Ecto neural progenitor cell (in vitro differentiated cells): ENCODE data around the gene CCDC196.

Experiments used
- DNase-seq: peaks from one replicate; pipeline ENCODE4 v3.0.0-alpha.2; 2018; ENCODE audit warnings: low spot score

Gene CCDC196, protein sequence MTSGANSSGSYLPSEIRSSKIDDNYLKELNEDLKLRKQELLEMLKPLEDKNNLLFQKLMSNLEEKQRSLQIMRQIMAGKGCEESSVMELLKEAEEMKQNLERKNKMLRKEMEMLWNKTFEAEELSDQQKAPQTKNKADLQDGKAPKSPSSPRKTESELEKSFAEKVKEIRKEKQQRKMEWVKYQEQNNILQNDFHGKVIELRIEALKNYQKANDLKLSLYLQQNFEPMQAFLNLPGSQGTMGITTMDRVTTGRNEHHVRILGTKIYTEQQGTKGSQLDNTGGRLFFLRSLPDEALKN

GRCh38 chr14:66485910-66486421 lies at the start of gene CCDC196:
Gene CCDC196 (plus strand): TSS chr14:66486371. CDS start chr14:66486503, 132 bp downstream.
- no peak for DNase-seq

GRCh38 chr14:66440801-66441200 lies 45.4 kb upstream of the CCDC196 start:
- no peak for DNase-seq

- no peak for DNase-seq
Measured at GRCh38 chr14:66442953-66443571, 43.1 kb upstream of the CCDC196 start.

DNA sequence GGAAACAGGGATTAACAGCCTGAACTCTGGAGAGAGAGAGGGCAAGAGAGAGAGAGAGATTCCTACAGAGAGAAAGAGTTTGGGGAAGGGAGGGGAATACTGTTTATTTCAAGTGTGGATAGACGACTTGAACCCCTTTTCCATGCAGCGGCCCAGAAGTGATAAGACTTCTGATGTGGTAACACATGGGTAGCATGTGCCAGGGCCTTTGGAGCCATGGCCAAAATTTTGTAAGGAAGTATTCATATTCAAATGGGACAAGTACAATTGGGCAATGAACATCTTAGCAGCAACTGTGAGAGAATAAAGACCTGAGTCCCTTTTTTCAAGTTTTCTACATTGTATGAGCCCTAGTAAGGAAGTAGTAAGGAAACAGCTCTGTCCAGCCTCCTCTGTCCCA lies 42.4 kb upstream of the CCDC196 start:
- no peak for DNase-seq

DNA sequence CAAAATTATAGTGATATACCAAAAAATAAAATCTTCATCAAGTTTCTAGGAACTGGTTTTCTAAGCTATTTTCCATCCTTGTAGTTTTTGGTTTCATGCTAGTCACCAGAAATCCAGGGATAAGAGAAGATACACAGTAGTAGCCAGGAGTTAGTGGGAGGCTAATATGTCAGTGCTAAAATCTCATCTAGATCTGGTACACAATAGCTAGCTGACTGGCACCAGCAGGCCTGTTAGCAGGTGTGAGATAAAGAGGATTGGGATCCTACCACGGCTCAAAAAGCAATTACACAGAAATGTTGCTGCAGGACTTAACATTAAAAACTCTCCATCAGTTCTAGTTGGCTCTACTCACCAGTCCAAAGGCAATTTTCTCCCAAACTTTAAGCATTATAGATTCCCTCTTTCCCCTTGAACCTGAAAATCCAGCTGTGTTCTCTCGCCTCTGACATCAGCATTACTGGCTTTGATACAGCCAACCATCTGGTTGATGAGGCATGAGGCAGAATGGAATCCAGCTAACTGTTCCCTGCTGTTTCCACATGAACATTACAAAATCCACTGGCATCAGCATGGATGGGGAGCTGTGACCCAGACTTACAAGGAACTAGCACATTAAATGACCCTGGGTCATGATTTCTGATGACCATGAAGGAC lies 41.8 kb upstream of the CCDC196 start:
- DNase-seq: no peak

DNA sequence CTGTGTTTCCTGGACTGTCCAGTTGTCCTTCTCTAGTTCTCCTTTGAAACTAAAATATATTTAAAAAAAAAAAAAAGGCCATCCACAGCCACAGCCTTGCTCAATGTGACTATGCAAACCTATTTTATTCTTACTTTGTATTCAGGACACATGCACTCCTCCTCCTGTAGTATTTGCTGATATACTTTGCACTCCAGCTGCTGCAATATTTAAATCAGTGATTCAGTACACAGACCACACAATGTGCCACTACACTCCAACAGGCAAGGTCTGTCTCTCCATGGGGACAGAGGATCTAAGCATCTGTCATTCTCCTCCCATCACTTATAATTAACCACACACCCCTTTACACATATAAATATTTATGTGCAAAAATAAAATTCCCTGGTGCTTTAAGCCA lies 40.2 kb upstream of the CCDC196 start:
- DNase-seq: no peak

GRCh38 chr14:66453469-66453868 lies 32.7 kb upstream of the CCDC196 start:
- DNase-seq: no peak

GRCh38 chr14:66459603-66460002 lies 26.6 kb upstream of the CCDC196 start:
- DNase-seq: no peak

GRCh38 chr14:66464261-66464660 lies 21.9 kb upstream of the CCDC196 start:
- no peak for DNase-seq

DNA sequence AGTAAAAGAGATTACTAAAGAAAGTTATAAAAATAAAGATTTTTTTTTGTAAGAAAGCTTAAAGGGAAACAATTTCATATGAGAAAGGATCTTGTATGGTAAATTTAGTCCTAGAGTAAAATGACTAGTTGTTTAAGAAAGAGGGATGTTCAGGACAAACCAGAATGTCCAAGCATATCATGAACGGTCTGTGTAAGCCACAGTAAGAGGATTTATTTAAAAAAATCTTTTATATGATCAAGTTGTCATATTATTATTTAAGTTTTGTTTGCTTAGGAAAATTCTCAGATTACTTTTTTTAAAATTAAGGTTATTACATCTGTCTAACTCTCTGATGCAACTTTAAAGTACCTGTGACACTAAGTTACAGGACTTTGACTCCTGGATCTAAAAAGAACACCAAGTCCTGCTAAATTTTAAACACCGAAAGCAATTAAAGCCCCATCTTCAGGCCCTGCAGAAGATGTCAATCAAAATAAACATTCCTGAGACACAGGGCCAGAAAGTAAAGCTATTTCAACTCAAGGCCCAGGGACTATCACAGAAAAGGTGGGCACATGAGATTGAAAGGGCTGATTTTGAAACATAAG lies 17.3 kb upstream of the CCDC196 start:
- no peak for DNase-seq

- DNase-seq: no peak
Measured at GRCh38 chr14:66471584-66471983, 14.6 kb upstream of the CCDC196 start.

- no peak for DNase-seq
Measured at GRCh38 chr14:66472251-66472650, 13.9 kb upstream of the CCDC196 start.

- DNase-seq: no peak
Measured at GRCh38 chr14:66473223-66473622, 12.9 kb upstream of the CCDC196 start.

DNA sequence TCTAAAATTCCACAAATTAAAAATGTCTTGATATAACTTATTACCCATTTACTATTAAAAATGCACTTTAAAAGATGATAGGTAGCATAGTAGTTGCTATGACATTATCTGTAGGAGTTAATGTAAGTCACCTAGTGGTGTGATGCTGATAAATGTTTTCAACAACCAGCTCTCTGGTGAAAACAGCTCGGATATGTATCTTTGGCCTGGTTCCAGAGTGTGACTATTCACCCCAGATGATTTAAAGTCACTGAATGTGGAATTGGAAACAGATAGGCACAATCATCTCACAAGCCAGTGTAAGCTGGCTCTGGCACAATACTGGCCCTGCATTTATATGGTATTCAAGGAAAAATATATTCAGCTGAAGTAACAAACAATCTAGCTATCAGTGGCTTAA lies 9.2 kb upstream of the CCDC196 start:
- no peak for DNase-seq

DNA sequence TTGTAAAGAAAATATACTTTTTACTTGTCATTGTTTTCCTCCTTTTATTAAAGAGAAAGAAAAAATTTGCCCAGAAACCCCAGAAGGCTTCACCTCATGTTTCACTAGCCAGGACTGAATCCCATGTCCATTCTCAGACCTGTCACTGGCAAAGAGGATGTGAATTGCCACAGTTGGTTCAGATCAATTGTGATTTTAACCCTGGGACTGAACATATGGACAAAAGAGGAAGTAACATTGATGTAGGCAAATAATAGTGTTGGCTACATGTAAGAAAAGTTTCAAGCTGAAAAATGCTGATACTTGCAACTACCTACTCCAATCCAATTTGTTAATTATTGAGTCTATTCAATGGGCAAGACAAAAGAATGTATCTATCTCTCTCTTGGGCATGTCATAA lies 8.6 kb upstream of the CCDC196 start:
- DNase-seq: no peak

DNA sequence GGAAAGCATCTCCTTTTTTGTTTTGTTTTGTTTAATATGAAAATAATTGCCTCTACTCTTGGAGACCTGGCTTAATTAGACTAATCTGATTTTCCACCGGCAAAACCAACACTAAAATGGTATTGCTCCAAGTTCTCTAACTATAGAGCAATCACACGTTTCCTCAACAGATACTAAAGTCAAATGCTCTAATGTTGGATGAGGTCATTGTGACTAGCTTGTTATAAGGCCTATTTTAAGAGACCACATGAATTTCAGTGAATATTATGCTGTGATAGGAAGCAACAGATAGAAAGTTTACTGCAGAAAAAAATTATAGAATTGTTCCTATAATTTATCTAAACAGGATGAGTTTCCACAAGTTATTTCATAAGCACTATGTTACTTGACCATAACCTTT lies 3.3 kb upstream of the CCDC196 start:
- DNase-seq: no peak

DNA sequence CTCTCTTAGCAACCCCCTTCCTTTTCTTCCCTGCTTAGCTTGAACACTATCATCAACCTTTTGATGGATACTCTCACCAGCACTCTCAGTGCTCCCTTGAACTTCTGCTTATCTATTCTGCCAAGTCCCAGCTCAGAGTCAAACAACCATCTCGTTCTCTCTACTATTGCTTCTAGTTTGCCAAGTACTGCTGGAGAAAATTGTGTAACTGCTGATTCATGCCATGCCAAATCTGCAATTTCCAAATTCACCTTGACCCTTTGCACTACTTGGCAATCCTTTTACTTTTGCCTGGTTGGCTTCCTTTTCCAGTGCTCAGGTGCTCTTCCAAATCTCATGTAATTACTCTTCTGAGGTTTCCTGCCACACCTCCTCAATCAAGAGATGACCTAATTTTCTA lies 2.8 kb upstream of the CCDC196 start:
- DNase-seq: no peak

- DNase-seq: no peak
Measured at GRCh38 chr14:66485029-66485428, 1.1 kb upstream of the CCDC196 start.

- no peak for DNase-seq
Measured at GRCh38 chr14:66487164-66487563, 993 bp downstream of the CCDC196 start.

- no peak for DNase-seq
Measured at GRCh38 chr14:66490143-66491111, 4.3 kb downstream of the CCDC196 start.

DNA sequence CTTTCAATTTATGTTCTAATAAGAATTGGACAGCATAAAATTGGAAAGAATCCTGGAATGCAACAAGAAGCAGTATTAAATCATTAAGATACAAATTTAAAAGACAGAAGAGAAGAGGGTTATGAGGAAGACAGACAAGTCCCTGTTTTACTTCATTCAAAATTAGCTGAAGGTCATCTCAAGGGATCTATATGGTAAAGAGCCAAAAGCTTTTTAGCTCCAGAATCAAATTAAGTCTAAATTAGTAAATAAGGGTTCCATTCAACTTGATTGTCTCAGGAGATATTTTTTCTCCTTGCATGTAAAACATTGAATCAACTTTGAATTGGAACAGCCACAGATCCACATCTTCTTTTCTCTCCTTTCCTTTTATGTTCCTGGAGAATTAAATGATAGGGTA lies 7.6 kb downstream of the CCDC196 start:
- no peak for DNase-seq
